Skin of body (tissue), 2 donors: Measurements from ENCODE around the gene CTDSPL. TPM values are rescaled to one million over a fixed set of nuclear protein-coding genes. Genes with fewer than 3 reads are reported as not detected.

Source experiments
- DNase-seq: peaks from one replicate; lab custom pipeline; 2025; lab: John Stamatoyannopoulos, UW
- total RNA-seq: library from RNA; depleted of rRNA; stranded (reverse); fragments of >200 nt; gene quantifications from one replicate; pipeline ENCODE4 v1.2.3, GENCODE V29; 2014

CTDSPL gene
- total RNA-seq, 1 donor from 2014 or later, result 39.3 TPM

GRCh38 chr3:37941608-37942508 lies 80.2 kb downstream of the CTDSPL start:
- no peak for DNase-seq

- DNase-seq, result no peak
Observed at GRCh38 chr3:37942646-37943045, 81.0 kb downstream of the CTDSPL start.

- DNase-seq, result no peak
Observed at GRCh38 chr3:37943126-37943525, 81.4 kb downstream of the CTDSPL start.

- no peak for DNase-seq
Observed at GRCh38 chr3:37943631-37944314, 82.1 kb downstream of the CTDSPL start.

GRCh38 chr3:37944391-37944842 lies 82.7 kb downstream of the CTDSPL start:
- no peak for DNase-seq

GRCh38 chr3:37945156-37945806 lies 83.6 kb downstream of the CTDSPL start:
- DNase-seq, result no peak

- DNase-seq, result peak; percentile 76
Observed at GRCh38 chr3:37945807-37946530, 84.3 kb downstream of the CTDSPL start.

GRCh38 chr3:37946531-37946889 lies 84.8 kb downstream of the CTDSPL start:
- no peak for DNase-seq

- peak; percentile 12 for DNase-seq
Observed at GRCh38 chr3:37949866-37950265, 88.2 kb downstream of the CTDSPL start.

GRCh38 chr3:37952564-37952963 lies 90.9 kb downstream of the CTDSPL start:
- no peak for DNase-seq

- no peak for DNase-seq
Observed at GRCh38 chr3:37953226-37953625, 91.5 kb downstream of the CTDSPL start.

GRCh38 chr3:37953707-37954394 lies 92.2 kb downstream of the CTDSPL start:
- no peak for DNase-seq

GRCh38 chr3:37954881-37955280 lies 93.2 kb downstream of the CTDSPL start:
- no peak for DNase-seq

GRCh38 chr3:37955918-37956707 lies 94.4 kb downstream of the CTDSPL start:
- DNase-seq, result no peak

- DNase-seq, result no peak
Observed at GRCh38 chr3:37956723-37957538, 95.3 kb downstream of the CTDSPL start.

GRCh38 chr3:37957539-37957936 lies 95.9 kb downstream of the CTDSPL start:
- no peak for DNase-seq

- DNase-seq, result peak; percentile 70
Observed at GRCh38 chr3:37961622-37962431, 100.1 kb downstream of the CTDSPL start.

- DNase-seq, result peak; percentile 53
Observed at GRCh38 chr3:37963016-37963415, 101.3 kb downstream of the CTDSPL start.
